GM03348 (cell line): ENCODE measurements around the gene ZNF438.
A peak's percentile ranks its signal among the peaks of the same experiment; 100 is the strongest.
"Not testable (repeated sequence)": the region's sequence is repeated elsewhere in the genome, so short reads cannot be mapped to it uniquely, and the experiment has no call there.

Experiments used
- DNase-seq: peaks from one replicate; pipeline ENCODE4 v3.0.0; 2012; ENCODE audit warnings: low spot score

ZNF438 gene

DNA sequence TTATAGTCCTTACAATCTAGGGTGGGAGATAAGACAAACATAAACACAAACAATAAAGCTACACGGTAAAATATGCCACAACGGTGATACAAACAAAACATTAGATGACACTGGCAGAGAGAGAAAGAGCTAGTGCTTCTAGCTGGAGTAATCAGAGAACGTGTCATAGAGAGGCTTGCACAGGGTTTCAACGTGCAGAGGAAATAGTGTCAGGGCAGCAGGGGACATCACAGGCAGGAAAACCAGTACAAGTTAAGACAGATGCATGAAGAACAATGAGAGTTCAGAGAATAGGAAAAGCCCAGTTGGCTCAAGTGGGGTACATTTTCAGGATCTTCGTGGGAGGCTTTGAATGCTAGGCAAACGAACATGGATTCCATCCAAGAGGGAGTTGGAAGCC is 91.4 kb downstream of the ZNF438 start:
- DNase-seq, result no peak

DNA sequence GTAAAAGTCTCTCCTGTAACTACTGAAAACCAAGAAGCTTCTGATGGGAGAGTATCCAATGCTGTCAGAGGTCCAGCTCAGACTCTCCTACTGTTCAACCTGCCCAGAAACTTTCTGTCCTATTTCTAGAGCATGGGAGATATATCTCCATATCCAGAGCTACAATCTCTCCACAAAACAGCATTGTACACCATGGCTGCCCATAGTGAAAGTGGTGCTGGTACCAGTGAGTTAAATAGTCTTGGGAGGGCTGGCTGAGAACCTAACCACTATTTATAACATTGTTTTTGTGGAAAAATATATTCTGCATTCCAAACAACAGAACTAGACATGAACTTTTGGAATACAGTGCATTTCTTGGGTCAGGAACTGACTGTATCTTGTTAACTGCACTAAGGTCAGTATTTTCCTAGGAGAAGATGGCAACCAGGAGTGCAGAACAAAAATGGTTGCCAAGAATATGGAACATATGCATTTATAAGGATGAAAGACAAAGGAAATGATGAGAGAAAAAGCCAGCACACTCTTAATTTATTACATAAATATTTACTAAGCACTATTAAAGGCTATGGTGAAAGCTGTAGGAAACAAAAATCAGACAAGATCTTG is 91.9 kb downstream of the ZNF438 start:
- DNase-seq, result no peak

DNA sequence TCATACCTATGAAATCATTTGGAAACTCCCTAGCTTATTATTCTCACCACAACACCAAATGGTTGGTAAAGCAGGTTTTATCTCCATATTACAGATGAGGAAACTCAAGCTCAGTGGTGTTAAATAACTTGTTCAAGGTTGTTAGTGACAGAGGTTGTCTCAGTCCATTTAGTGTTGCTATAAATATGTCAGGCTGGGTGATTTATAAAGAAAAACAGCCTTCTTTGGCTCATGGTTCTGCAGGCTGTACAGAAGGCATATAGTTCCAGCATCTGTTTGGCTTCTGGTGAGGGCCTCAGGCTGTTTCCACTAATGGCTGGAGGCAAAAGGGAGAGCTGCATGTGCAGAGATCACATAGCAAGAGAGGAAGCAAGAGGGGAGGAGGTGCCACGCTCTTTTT is 96.6 kb downstream of the ZNF438 start:
- no peak for DNase-seq

DNA sequence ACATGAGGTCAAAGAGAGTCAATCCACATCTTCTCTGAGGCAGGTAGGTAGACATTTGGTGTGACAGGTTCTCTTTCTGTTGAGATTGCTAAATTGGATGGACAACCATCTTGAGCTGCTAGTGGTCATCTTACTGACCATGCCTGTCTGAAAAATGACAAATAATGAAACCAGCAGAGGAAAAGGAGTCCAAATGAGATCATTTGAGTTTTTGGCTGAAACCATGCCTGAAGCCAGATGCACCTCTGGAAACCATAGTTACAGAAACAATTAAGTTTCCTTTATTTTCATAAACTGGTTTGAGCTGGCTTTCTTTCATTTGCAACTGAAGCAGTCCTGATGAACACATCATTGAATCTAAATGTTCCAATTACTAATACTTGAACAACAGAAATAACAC is 100.6 kb downstream of the ZNF438 start:
- no peak for DNase-seq

DNA sequence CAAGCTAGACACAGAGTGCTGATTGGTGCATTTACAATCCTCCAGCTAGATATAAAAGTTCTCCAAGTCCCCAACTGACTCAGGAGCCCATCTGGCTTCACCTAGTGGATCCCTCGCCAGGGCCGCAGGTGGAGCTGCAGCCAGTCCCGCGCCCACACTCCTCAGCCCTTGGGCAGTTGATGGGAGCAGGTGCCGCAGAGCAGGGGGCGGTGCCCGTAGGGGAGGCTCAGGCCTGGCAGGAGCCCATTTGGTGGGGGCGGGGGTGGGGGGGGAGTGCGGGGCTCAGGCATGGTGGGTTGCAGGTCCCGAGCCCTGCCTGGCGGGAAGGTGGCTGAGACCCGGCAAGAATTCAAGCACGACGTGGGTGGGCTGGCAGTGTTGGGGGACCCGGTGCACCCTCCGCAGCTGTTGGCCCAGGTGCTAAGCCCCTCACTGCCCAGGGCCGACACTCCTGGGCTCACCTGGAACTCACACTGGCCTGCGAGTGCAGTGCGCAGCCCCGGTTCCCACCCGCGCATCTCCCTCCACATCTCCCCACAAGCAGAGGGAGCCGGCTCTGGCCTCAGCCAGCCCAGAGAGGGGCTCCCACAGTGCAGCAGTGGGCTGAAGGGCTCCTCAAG is 101.7 kb downstream of the ZNF438 start:
- DNase-seq, result no peak

DNA sequence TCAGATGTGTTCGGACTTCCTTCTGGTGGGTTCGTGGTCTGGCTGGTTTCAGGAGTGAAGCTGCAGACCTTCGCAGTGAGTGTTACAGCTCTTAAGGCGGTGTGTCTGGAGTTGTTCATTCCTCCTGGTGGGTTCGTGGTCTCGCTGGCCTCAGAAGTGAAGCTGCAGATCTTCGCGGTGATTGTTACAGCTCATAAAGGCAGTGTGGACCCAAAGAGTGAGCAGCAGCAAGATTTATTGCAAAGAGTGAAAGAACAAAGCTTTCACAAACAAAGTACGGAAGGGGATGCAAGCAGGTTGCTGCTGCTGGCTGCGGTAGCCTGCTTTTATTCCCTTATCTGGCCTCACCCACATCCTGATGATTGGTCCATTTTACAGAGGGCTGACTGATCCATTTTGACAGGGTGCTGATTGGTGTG is 102.3 kb downstream of the ZNF438 start:
- DNase-seq, result not testable (repeated sequence)

DNA sequence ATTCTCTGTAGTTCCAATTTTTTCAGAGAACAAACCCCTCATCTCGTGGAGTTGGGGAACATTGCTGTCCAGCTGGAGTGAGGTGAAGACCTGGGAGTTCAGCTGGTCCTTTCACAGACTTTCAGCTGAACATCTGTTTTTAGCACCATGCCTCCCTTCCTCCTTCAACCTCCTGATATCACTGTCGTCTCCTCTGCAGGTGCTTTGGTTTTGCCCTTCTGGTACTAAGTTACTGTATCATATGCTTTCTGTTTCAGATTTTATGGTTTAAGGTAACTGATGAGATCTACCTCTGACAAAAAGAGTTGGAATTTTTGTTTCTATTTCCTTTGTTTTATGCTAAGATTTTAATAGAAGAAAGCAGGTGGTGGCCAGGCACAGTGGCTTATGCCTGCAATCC is 102.9 kb downstream of the ZNF438 start:
- DNase-seq, result no peak

DNA sequence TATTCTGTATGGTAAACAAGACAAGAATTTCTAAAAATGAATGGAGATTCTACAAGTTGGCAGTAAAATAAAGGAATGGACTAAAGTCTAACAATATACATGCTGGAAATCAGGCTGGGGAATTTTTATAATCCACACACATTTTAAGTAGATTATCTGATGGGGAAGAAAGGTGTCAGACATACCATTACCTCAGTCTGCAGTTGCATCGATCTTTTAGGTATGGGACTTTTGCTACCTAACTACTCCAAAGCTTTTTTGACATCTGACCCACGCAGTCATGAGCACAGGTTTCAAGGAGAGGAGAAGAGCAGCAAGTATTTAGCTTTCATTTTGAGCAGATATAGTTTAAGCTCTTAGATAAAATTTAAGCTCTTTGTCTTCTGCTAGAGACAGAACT is 113.0 kb downstream of the ZNF438 start:
- DNase-seq, result no peak

DNA sequence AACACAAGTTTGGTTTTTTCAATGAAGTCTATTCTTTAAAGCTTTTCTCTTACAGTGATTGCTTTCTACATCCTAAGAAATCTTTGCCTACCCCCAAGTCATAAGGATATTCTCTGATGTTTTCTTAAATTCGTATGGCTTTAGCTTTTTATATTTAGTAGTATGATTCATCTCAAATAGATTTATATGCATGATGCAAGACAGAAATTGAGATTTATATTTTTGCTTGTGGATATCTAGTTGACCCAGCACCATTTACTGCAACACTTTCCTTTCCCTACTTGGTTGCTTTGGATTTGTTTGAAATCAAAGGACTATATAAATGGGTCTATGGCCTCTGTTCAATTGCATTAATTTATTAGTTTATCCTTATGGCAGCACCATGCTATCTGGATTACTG is 113.9 kb downstream of the ZNF438 start:
- no peak for DNase-seq

DNA sequence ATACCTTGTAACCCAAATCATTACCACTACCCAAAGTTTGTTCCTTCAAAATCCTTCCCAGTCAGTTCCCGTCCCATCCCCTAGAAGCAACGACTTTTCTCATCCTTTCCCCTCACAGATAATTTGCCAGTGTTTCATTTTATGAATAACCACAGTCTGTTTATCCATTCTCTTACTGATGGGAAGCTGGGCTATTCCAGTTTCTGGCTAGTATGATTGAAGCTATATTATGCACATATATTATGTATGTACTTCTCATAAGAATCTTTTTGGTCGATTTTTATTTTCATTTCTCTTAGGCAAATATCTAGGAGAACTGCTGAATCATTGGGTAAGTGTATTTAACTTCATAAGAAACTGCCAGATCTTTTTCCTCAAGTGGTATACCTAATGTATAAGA is 114.6 kb downstream of the ZNF438 start:
- DNase-seq, result no peak

DNA sequence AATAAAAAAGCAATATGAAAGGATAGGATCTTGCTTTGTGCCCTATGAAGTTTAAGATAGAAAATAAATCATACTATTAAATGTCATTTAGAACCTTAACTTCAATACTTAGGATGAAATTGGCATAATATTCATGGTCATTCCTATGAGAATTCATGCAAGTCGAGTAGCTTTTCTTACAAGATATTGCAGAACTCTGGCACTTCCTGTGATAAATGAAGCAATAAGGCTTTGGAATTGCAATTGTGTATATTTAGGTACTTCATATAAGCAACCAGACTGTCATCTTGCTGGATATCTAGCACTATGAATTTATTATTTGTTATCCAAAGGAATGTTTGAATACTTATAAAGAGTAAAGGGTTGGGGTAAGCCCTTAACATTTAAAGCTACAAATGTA is 116.5 kb downstream of the ZNF438 start:
- no peak for DNase-seq

DNA sequence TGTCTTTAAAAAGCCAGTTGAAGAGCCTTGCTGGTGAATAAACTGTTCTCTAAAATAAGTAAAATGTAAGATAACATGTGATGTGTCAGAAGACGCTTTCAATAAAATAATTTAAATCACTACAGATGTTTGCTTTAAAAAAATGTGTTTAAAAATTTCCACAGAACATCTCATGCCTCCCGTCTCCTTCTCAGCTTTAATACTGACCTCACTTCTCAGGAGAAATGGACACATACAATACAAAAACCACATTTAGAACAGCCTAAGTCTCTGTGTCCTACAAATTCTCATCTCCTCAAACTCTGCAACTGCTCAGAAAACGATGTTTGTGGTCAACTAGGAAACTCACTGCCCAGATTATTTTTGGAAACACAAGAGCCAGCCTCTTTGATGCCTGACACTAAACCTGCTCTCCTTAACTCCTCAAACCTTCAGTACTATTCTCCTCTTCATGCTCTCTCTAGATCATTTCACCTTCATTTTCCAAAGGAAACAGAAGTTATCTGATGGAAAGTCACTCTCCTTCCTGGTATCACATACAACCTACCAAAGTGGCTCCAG is 120.3 kb downstream of the ZNF438 start:
- peak; percentile 5 for DNase-seq

DNA sequence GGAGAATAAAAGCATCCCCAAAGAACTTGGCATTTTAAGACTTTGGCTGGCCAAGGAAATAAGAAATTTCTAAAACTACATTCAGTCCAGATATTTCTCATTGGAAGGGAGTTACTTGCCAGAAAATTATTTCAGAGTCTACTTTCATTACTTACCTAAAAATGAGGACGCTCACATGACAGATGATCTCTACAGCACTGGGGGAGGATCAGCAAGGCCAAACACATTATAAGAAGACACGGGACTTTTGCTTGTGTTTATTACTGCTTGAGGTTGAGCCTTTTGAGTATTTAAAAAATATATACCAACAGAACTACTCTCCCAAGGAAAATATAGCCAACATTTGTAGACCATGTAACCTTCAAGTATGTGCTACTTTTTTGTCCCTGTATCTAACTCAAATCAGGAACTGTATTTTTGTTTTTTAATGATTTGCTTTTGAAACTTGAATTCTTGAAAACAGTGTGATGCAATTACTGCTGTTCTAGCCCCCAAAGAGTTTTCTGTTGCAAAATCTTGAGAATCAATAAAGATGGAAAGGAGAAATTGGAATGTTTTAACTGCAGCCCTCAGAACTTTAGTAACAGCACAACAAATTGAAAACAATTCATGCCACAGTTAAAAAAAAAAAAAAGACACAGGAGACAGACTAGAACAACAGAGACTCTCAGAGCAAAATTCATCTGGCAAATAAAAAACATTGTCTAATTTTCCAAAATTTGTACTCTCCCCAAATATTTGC is 128.1 kb downstream of the ZNF438 start:
- DNase-seq, result no peak

DNA sequence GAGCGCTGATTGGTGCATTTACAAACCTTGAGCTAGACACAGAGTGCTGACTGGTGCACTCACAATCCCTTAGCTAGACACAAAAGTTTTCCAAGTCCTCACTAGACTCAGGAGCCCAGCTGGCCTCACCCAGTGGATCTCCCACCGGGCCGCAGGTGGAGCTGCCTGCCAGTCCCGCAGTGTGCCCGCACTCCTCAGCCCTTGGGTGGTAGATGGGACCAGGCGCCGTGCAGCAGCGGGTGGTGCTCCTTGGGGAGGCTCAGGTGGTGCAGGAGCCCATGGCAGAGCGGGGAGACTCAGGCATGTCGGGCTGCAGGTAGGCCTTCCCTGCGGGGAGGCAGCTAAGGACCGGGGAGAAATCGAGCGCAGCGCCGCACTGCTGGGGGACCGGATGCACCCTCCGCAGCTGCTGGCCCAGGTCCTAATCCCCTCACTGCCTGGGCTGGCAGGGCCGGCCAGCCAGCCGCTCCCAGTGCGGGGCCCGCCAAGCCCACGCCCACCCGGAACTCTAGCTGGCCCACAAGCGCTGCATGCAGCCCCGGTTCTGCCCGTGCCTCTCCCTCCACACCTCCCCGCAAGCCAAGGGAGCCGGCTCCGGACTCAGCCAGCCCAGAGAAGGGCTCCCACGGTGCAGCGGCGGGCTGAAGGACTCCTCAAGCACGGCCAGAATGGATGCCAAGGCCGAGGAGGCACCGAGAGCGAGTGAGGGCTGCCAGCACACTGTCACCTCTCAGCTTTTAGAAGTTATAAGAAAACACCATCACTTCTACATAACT is 128.9 kb downstream of the ZNF438 start:
- DNase-seq, result no peak

DNA sequence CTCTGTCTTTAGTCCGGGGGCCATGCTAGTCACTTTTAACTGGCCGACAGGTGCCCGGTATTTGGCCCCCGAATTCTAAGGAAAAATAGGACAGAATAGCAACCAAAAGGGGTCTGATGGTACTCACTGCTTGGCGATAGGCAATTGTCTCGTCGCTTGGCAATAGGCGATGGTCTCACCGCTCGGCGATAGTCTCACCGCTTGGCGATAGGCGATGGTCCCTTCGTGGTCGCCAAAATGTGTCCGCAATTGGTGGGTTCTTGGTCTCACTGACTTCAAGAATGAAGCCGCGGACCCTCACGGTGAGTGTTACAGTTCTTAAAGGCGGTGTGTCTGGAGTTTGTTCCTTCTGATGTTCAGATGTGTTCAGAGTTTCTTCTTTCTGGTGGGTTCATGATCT is 130.2 kb downstream of the ZNF438 start:
- DNase-seq, result not testable (repeated sequence)

DNA sequence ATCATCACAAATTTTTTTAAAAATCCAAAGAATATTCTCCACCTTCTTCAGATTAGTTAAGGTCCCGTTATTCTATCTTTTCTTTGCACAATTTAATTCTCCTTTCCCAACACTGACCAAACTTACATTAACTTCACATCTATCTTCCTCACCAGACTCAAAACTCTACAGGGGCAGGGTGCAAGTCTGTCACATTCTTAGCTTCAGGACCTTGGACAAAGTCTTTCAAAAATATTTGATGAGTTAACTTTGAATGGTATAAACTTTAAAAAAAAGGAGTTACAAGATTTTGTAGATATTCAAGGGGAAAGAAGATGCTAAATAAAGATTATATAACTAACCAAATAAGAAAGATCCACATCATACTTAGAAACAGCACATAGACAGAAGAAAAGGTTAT is 132.7 kb downstream of the ZNF438 start:
- DNase-seq, result no peak

DNA sequence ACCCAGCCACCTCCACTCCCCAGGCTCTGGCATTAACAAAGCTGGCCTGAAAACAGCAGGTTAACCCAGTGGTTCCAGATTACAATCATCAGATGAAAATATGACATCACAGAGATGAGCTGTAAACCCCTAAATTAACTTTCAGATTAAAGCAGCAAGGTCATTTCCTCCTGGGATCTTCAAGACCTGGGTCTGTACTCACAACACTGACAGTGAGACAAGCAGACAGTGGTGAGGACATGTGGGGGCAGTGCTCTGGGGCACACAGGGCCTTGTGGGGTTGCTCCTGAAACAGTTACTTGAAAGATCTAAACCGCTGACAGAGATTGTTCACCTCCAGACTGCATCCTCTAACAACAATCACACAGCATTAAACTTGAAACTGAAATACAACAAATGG is 134.1 kb downstream of the ZNF438 start:
- DNase-seq, result no peak

DNA sequence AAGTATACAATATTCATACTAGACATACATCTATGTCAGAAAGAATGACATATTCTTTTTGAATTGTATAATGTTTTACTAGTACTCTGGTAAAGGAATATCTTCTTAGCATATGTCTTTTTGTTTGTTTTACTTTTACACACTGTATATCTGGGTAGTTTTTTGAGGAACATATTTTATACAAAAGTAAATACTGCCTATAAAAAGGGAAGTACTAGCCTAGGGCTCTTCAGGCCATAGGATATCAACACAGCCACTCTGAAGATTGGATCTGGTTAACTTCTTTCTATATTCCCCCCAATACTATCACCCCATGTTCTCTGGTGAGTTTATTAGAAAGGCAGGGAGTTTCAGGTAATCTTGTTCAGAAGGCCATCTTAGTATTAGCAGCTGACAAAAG is 134.6 kb downstream of the ZNF438 start:
- DNase-seq, result no peak

DNA sequence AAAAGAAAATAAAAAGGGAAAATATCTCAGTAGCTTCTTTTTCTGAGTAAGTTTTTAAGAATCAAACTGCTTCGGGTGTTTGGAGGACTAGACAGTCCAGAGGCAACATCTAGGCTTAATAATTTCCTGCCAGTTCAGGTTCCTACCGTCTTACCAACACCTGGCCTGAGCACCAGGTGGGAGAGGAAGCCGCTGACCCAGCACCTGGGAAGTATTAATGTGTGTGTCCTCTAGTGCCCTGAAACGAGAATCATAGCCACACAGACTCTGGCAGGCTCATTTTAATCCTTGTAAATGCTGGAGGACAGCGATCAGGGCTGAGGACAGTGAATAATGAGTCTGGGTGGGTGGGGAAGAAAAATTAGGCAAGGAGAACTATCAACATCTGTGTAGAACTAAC is 137.4 kb downstream of the ZNF438 start:
- DNase-seq, result no peak

DNA sequence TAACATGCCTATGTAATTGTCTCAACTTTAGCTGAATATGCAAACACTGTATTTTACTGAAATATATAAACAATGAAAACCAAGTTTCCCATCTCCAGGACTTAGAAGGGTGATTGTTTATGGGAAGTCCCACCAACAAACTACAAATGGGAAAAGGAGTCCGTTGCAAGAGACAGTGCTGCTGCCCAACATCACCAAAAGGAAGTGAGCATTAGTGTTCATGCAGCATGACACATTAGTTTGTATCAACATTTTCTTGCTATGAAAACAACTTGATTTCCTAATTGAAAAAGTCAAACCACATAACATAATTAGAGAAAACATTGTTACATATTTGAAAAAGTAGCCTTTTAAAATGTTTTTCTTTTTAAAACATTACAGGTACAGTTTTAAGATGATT is 138.5 kb downstream of the ZNF438 start:
- no peak for DNase-seq

DNA sequence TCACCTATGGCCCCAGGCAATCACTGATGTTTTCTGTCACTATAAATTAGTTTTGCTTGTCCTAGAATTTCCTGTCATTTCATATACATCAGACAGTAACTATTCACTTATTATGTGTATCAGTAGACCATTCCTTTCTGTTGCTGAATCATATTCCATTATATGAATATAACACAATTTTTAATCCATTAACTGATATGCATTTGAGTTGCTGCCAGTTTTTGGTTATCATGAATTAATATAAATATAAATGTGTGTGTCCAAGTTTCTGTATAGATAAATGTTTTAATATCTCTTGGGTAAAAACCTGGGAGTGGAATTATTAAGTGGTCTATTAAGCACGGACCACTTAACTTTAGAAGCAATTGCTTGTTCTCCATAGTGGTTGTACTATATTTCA is 143.8 kb downstream of the ZNF438 start:
- no peak for DNase-seq

DNA sequence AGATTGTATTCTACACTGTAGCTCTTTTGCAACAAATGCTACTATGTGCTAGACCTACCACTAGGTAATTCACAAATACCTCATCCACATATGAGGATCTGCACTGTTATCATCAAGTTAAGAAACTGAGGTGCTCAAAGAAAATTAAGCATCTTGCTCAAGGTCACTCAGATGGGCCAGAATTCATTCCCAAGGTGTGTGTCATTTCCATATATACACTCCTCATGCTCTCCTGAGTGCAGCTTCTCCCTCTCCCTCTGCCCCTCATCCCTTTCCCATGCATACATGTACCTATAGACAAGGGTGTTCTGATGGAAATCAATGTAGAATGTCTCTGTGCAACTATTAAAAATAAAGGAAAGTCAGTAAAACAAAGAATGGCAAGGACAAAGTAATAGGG is 146.2 kb downstream of the ZNF438 start:
- no peak for DNase-seq

DNA sequence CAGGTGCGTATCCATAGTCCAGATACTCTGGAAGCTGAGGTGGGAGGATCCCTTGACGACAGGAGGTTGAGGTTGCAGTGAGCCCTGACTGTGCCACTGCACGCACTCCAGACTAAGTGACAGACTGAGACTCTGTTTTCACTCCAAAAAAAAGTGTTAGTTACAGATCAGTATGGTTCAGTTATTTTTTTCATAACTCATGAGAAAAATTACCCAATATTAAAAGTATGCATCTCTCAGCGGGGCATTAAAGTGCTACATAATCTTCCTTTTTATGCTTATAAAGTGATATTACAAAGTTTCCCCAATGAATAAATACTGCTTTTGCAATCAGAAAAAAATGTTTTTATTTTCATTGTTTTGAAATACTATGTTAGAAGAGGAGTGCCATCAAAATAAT is 147.9 kb downstream of the ZNF438 start:
- DNase-seq, result no peak
